Middle frontal gyrus (tissue), 1 donor: ENCODE results near the gene NCKAP5L.
A peak's percentile ranks its signal among the peaks of the same experiment; 100 is the strongest.
"Not testable (repeated sequence)": the region's sequence is repeated elsewhere in the genome, so short reads cannot be mapped to it uniquely, and the experiment has no call there.

Experiments
- DNase-seq: peaks from one replicate; pipeline ENCODE4 v3.0.0-alpha.2; 2015; ENCODE audit warnings: low spot score; ENCODE audit errors: extremely low spot score

The NCKAP5L gene

GRCh38 chr12:49828133-49829091, at the start of gene NCKAP5L:
TSS of gene NCKAP5L (minus strand) at chr12:49828413. CDS start at chr12:49804044, 24,369 bp downstream.
- peak; percentile 82 for DNase-seq

- DNase-seq, result no peak
Observed at GRCh38 chr12:49877066-49877465, 48.9 kb upstream of the NCKAP5L start.

GRCh38 chr12:49876070-49876469, 47.9 kb upstream of the NCKAP5L start:
- no peak for DNase-seq

DNA sequence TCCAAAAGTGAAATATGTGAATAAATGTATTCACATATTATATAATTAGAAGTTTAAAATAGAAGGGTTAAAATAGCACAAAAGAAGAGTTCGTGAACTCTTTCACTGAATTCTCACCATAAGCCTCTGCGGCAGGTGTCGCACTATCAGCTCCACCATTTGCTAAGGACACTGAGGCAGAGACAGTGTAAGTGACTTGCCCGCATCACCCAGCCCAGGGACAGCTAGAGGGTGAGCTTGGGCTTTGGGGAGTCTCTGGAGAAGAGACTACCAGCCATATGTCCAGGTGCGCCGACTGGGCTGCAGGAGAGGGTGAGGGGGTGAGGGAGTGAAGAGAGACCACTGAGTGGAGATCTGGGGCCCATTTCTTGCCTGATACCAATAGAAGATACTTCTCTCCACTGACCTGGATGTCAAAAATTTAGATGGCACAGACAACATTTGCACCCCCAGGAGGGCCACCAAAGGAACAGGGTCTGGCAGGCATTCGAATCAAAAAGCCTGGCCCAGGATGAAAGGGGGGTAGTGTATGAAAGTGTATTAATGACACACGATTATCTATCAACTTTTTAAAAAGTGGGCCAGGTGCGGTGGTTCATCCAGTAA, 47.0 kb upstream of the NCKAP5L start:
- DNase-seq, result no peak

GRCh38 chr12:49874142-49874897, 46.1 kb upstream of the NCKAP5L start:
- no peak for DNase-seq

- no peak for DNase-seq
Observed at GRCh38 chr12:49873361-49873934, 45.2 kb upstream of the NCKAP5L start.

- no peak for DNase-seq
Observed at GRCh38 chr12:49872781-49873181, 44.6 kb upstream of the NCKAP5L start.

GRCh38 chr12:49872381-49872780, 44.2 kb upstream of the NCKAP5L start:
- no peak for DNase-seq

DNA sequence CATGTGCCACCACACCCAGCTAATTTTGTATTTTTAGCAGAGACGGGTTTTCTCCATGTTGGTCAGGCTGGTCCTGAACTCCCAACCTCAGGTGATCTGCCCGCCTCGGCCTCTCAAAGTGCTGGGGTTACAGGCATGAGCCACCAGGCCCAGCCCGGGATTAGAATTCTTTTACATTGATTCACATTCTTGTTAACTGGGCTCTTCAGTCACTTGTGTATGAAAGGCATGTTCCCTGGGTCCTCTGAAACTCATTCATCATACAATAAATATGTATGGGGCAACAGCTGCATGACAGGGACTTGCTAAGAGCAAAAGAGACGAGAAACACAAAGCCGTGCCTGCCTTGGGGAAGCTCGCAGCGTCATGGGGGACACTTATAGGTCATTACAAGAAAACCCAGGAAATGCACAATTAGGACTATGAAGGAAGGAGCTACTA, 43.6 kb upstream of the NCKAP5L start:
- not testable (repeated sequence) for DNase-seq

GRCh38 chr12:49871263-49871561, 43.0 kb upstream of the NCKAP5L start:
- no peak for DNase-seq

- DNase-seq, result no peak
Observed at GRCh38 chr12:49870501-49871262, 42.5 kb upstream of the NCKAP5L start.

- no peak for DNase-seq
Observed at GRCh38 chr12:49869816-49870500, 41.7 kb upstream of the NCKAP5L start.

DNA sequence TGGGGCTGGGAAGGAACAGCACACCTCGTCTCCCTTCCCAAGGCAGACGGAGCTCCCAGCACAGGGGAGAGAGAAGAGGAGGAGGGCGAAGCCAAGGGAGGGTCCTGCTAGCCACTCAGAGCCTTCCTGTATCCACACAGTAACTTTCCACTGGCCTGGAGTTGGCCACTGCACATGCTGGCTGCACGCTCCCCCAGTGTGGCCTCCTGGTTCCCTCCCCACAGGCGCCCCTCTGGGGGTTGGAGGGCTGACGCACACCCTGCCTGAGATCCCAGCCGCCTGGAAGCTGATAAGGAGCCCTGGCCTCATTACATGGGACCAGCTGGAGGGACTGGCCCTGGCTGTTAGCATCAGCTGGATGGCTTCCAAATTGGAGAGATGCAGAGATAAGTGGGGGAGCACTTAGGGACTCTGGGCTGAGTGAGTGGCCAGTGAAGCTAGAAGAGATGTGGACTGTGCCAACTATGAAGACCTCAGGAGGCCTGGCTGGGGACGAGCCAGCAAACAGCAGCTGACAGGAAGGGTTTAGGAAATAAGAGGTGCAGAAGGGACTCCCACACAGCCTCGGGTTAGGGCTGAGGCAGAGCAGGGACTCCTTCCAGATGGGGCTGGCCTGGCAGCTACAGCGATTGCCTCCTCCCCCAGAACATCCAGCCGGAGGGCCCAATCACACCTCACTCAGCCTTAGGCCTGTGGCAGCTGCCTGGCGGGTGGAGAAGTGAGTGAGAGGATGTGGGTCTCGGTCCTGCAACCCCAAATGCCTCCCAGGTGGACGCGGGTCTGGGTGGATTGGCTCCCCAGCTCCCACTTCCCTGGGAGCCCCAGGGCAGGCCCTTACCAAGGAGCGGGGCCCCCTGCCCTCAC, 41.0 kb upstream of the NCKAP5L start:
- peak; percentile 43 for DNase-seq

GRCh38 chr12:49868449-49868848, 40.2 kb upstream of the NCKAP5L start:
- DNase-seq, result no peak

- no peak for DNase-seq
Observed at GRCh38 chr12:49867570-49868341, 39.5 kb upstream of the NCKAP5L start.

GRCh38 chr12:49866859-49867569, 38.8 kb upstream of the NCKAP5L start:
- DNase-seq, result peak; percentile 42

DNA sequence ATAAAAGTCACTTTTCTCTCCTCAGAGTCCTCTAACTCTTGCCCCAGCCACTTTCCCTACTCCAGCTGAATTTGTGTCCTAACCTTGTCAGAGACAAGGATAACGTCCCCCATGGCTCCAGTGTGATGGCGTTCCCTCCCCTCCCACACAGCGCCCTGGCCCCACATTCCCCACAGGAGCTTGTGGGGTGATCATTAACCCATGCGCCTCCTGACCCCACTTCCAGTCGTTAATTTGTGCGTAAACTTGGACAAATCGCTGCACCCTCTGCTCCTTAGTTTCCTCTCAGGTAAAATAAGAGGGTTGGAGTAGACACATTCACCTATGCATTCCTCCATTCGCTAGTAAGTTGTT, 37.5 kb upstream of the NCKAP5L start:
- no peak for DNase-seq
